NCI-H69 (cell line): ENCODE measurements around the gene CISTR.

Source experiments
- DNase-seq: peaks from one replicate; lab custom pipeline; 2025; lab: John Stamatoyannopoulos, UW

CISTR gene

GRCh38 chr12:53743266-53744129, 8.3 kb downstream of the CISTR start:
- peak; percentile 75 for DNase-seq

DNA sequence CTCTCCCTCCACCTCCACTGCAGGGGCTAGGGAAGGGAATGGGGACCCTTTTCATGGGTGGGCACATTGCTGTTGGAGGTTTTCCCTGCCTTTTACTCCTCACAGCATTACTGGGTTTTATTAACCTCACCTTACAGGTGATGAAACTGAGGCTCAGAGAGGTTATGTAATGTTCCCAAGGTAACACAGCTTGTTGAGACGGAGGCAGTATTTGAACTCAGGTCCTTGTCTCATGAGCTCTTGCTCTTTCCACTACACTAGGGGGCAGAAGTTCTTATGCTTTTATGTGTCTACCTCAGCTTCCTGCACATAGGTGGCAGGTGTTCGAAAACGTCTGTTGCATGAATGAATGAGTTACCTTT, 11.7 kb downstream of the CISTR start:
- peak; percentile 44 for DNase-seq

- DNase-seq: peak; percentile 60
Measured at GRCh38 chr12:53739214-53740129, 12.3 kb downstream of the CISTR start.

DNA sequence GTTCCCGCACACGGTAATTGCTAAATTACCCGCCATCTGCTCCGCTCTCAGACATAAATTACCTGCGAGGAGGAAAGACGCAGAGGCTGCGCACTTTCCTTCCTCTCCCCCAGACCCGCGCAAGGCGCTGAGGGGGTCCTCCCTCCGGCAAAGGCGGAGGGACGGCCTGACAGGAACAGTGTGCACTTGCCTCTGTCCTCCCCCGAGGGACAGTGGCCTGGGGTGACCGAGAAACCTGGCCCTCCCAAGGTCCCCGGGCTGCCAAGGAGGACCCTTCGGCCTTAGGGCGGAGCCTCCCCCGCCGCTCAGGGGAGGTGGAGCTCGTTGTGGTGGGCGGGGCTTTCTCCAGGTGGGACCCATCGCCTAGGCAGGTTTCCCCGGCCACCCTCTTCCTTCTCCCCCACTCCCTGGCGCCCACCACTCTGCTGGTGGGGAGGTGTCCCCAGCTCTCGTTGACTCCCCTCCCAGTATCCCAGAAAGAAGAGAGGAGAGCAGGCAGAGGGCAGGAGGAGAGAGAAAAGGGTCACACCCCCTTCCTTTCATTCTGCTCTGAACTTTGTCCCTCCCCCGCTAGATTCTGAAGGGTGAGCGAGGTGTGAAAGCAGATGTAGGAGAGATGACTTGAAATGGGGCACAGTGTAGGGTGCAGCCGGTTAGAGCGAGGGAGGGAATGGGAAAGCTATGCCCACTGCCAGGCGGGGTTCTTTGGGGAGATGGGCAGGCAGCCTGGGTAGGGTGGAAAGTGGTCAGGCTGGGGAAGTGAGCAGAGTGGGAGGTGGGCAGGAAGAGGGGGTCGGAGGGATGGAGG, 13.2 kb downstream of the CISTR start:
- peak; percentile 80 for DNase-seq

- no peak for DNase-seq
Measured at GRCh38 chr12:53737951-53738405, 13.8 kb downstream of the CISTR start.

GRCh38 chr12:53737093-53737808, 14.5 kb downstream of the CISTR start:
- peak; percentile 81 for DNase-seq

DNA sequence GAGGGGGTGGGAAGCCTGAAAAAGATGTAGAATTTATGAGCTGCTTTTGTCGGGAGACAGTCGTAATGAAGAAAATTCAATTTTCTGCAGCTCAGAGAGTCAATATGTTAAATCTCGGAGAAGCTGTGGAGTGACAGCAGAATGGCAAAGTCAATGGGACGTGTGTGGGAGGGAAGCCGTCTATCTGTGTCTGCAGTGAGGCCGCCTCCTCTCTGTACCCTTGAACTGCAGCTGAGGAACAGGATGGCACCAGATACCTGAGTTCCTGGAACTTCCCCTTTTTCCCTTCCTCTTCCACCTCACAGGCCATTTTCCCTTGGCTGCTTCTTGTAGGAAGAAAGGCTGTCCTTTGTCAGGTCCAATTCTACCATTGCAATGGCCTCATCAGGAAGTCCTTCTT, 15.2 kb downstream of the CISTR start:
- no peak for DNase-seq

DNA sequence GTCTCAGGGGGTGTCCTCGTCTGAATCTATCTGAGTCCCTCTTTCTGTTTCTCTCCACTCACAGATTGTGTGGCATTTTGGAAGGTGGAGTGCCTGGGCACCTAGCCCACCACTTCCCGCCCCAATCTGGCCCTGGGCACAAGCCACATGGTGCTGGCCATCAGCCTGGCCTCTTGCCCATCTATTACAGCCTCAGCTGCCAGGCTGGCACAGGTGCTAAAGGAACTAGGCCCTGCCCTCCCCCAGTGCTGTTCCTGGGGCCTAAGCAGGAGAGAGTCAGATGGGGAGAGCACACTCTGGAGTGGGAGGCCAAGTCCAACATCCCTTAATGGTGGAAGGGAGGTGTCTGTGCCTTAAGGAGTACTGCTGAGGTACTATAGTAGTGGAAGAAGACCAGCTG, 16.2 kb downstream of the CISTR start:
- no peak for DNase-seq

DNA sequence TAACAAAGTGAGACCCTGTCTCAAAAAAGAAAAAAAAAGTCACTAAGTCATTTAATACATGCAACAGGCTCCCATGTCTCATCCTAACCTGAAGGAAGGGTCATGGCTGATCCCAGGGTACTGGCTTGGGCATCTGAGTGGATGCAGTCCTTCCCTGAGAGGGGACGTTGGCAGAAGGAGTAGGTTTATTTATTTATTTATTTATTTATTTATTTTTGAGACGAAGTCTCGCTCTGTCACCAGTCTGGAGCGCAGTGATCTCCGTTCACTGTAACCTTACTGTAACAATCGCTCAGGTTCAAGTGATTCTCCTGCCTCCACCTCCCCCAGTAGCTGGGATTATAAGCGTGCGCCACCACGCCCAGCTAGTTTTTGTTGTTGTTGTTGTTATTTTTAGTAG, 17.4 kb downstream of the CISTR start:
- DNase-seq: no peak

- DNase-seq: no peak
Measured at GRCh38 chr12:53733807-53734200, 18.0 kb downstream of the CISTR start.

DNA sequence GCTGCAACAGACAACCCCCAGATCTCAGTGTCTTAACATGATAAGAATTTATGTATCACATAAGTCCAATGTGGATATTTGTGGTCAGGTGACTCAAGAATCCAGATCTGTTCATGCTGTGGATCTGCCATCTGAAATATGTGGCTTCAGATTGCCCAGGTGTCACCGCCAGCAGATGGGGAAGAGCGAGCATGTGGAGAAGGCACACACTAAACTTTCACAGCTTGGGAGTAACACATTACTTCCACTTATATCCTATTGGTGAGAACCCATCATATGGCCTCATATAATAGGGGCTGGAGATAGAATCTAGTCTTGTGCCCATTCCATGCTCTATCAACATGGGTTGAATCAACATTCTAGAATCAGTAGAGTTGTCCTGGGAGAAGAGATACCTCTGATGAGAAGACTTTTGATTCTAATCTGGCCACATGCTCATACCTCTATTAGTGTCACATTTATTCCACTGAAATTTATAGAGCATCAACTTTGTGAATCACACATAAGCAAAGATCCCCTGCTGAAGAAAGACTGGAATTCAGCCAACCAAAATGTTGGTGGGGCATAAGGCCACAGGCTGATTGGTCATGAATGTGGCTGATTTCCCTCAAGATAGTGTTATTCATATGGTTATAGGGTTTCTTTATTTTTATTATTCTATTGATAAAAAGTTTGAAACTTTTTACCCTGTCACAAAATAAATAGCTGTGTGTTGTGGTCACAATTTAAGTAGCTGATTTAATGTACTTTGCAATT, 18.6 kb downstream of the CISTR start:
- DNase-seq: no peak

DNA sequence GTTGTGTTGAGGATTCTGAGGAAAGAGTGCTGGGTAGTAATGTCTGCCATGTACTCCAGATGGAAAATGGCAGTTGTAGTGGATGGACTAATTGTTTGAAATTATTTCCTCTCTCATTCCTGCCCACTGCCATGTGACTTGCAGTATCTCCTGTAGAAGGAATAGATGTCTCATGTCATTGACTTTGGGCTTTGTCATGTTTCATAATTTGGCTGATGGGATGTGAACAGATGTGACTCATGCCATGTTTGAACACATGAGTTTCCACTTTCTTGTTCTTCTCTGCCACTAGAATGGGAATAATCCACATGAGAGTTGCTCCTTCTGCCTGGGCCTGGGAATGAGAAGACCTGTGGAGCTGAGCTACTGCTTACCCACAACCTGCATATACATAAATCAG, 22.1 kb downstream of the CISTR start:
- DNase-seq: no peak

- DNase-seq: no peak
Measured at GRCh38 chr12:53728206-53728605, 23.6 kb downstream of the CISTR start.

GRCh38 chr12:53727310-53728041, 24.3 kb downstream of the CISTR start, which contains the start of gene CALCOCO1:
TSS of gene CALCOCO1 (minus strand) at chr12:53727452. CDS start at chr12:53725242, 2,210 bp downstream.
- peak; percentile 99 for DNase-seq

- peak; percentile 26 for DNase-seq
Measured at GRCh38 chr12:53726946-53727309, 24.9 kb downstream of the CISTR start.

- DNase-seq: no peak
Measured at GRCh38 chr12:53726341-53726740, 25.4 kb downstream of the CISTR start.

- no peak for DNase-seq
Measured at GRCh38 chr12:53725824-53726223, 26.0 kb downstream of the CISTR start.

GRCh38 chr12:53722450-53723041, 29.2 kb downstream of the CISTR start:
- no peak for DNase-seq

GRCh38 chr12:53720946-53721345, 30.8 kb downstream of the CISTR start:
- no peak for DNase-seq
